Skeletal muscle tissue (tissue), 4 donors: ENCODE data around the gene LRRFIP1. TPM values are rescaled to one million over a fixed set of nuclear protein-coding genes. Genes with fewer than 3 reads are reported as not detected.

Source experiments
- H3K27ac ChIP-seq: one replicate; pipeline ENCODE4 v1.7.0; 2013; ENCODE audit warnings: mild to moderate bottlenecking, low read depth, low read length, inconsistent platforms
- H3K27me3 ChIP-seq, 3 donors: one replicate each; pipeline ENCODE4 v1.7.0; 2013; ENCODE audit warnings: low read length in 3 of 3; ENCODE audit not compliant: control insufficient read depth in 3 of 3, insufficient read depth in 3 of 3
- H3K36me3 ChIP-seq, 3 donors: one replicate each; pipeline ENCODE4 v1.7.0; 2013; ENCODE audit warnings: low read length in 3 of 3; ENCODE audit not compliant: control insufficient read depth in 3 of 3, insufficient read depth in 3 of 3
- H3K4me1 ChIP-seq, 3 donors: one replicate each; pipeline ENCODE4 v1.7.0; 2013; ENCODE audit warnings: low read length in 3 of 3, mild to moderate bottlenecking in 3 of 3; ENCODE audit not compliant: control insufficient read depth in 3 of 3, insufficient read depth in 3 of 3
- H3K4me3 ChIP-seq, 3 donors: one replicate each; pipeline ENCODE4 v1.7.0; 2013; ENCODE audit warnings: low read length in 3 of 3
- H3K9ac ChIP-seq, 3 donors: one replicate each; pipeline ENCODE4 v1.7.0; 2013; ENCODE audit warnings: low read length in 3 of 3, mild to moderate bottlenecking in 3 of 3, moderate library complexity in 2 of 3, low read depth in 1 of 3
- H3K9me3 ChIP-seq, 3 donors: one replicate each; pipeline ENCODE4 v1.7.0; 2013; ENCODE audit warnings: low read length in 3 of 3; ENCODE audit not compliant: control insufficient read depth in 3 of 3
- total RNA-seq: library from RNA; depleted of rRNA; stranded (reverse); fragments of >200 nt; gene quantifications from one replicate; pipeline ENCODE4 v1.2.3, GENCODE V29; 2014
- donor health status: Osteomylitis.

LRRFIP1 gene
- total RNA-seq, 1 donor from 2014 or later: 65.8 TPM

- no peak overlapping the region for H3K27ac ChIP-seq
Measured at GRCh38 chr2:237725661-237726060, 98.3 kb downstream of the LRRFIP1 start.

GRCh38 chr2:237726401-237726830, 99.0 kb downstream of the LRRFIP1 start:
- Histone ChIP-seq H3K4me3 (peak overlapping the region in 1 of 3 donors; percentile 20), H3K4me1 (peaks cover 45 to 54% (median 49%) of the 10 kb centered on the region in 3 donors), H3K9me3 (no peaks in the 10 kb centered on the region), H3K36me3 (peaks cover 0 to 13% (median 10%) of the 10 kb centered on the region in 3 donors), H3K27ac (peak overlapping the region; percentile 5), H3K27me3 (no peaks in the 10 kb centered on the region), H3K9ac (no peak overlapping the region)

More at GRCh38 chr2:237725661-237726060, 98.3 kb downstream of the LRRFIP1 start:
- H3K9me3 ChIP-seq: no peaks in the 10 kb centered on the region
- peaks cover 0 to 13% (median 12%) of the 10 kb centered on the region in 3 donors for H3K36me3 ChIP-seq
- H3K27me3 ChIP-seq: no peaks in the 10 kb centered on the region
- no peak overlapping the region for H3K9ac ChIP-seq
- H3K4me1 ChIP-seq: peaks cover 48 to 54% (median 49%) of the 10 kb centered on the region in 3 donors
- H3K4me3 ChIP-seq: no peak overlapping the region

- no peak overlapping the region for H3K27ac ChIP-seq
- no peaks in the 10 kb centered on the region for H3K27me3 ChIP-seq
- peaks cover 44 to 54% (median 50%) of the 10 kb centered on the region in 3 donors for H3K4me1 ChIP-seq
- no peaks in the 10 kb centered on the region for H3K9me3 ChIP-seq
- no peak overlapping the region for H3K4me3 ChIP-seq
- no peak overlapping the region for H3K9ac ChIP-seq
- H3K36me3 ChIP-seq: peaks cover 0 to 13% (median 5%) of the 10 kb centered on the region in 3 donors
Measured at GRCh38 chr2:237727363-237727762, 100.0 kb downstream of the LRRFIP1 start.

- H3K4me1 ChIP-seq: peaks cover 48 to 61% (median 49%) of the 10 kb centered on the region in 3 donors
- peaks cover under 1 to 7% (median 5%) of the 10 kb centered on the region in 3 donors for H3K36me3 ChIP-seq
- H3K9ac ChIP-seq: no peak overlapping the region
- no peak overlapping the region for H3K27ac ChIP-seq
- no peaks in the 10 kb centered on the region for H3K27me3 ChIP-seq
- no peaks in the 10 kb centered on the region for H3K9me3 ChIP-seq
- peak overlapping the region in 1 of 3 donors; percentile 45 for H3K4me3 ChIP-seq
Measured at GRCh38 chr2:237729681-237730475, 102.5 kb downstream of the LRRFIP1 start.

- H3K9me3 ChIP-seq: no peaks in the 10 kb centered on the region
- no peaks in the 10 kb centered on the region for H3K27me3 ChIP-seq
- peak overlapping the region in 1 of 3 donors; percentile 18 for H3K4me3 ChIP-seq
- H3K4me1 ChIP-seq: peaks cover 39 to 50% (median 42%) of the 10 kb centered on the region in 3 donors
- H3K9ac ChIP-seq: peak overlapping the region in 1 of 3 donors; percentile 34
- H3K27ac ChIP-seq: peak overlapping the region; percentile 59
- peaks cover 3 to 11% (median 11%) of the 10 kb centered on the region in 3 donors for H3K36me3 ChIP-seq
Measured at GRCh38 chr2:237731663-237732062, 104.3 kb downstream of the LRRFIP1 start.

GRCh38 chr2:237732070-237732469, 104.7 kb downstream of the LRRFIP1 start:
- peak overlapping the region; percentile 34 to 63 (median 46) for H3K9ac ChIP-seq
- no peak overlapping the region for H3K4me3 ChIP-seq
- H3K9me3 ChIP-seq: no peaks in the 10 kb centered on the region
- H3K36me3 ChIP-seq: peaks cover 3 to 11% (median 11%) of the 10 kb centered on the region in 3 donors
- peaks cover 42 to 53% (median 44%) of the 10 kb centered on the region in 3 donors for H3K4me1 ChIP-seq
- no peaks in the 10 kb centered on the region for H3K27me3 ChIP-seq
- peak overlapping the region; percentile 73 for H3K27ac ChIP-seq

GRCh38 chr2:237732790-237733381, 105.5 kb downstream of the LRRFIP1 start:
- no peaks in the 10 kb centered on the region for H3K27me3 ChIP-seq
- H3K9ac ChIP-seq: peak overlapping the region; percentile 34 to 63 (median 63)
- no peaks in the 10 kb centered on the region for H3K9me3 ChIP-seq
- peak overlapping the region; percentile 73 for H3K27ac ChIP-seq
- peaks cover 46 to 57% (median 52%) of the 10 kb centered on the region in 3 donors for H3K4me1 ChIP-seq
- peak overlapping the region; percentile 2 to 55 (median 31) for H3K4me3 ChIP-seq
- peaks cover 3 to 11% (median 10%) of the 10 kb centered on the region in 3 donors for H3K36me3 ChIP-seq

- Histone ChIP-seq H3K9me3 (no peaks in the 10 kb centered on the region), H3K27ac (peak overlapping the region; percentile 73), H3K4me1 (peaks cover 51 to 66% (median 61%) of the 10 kb centered on the region in 3 donors), H3K9ac (peak overlapping the region in 2 of 3 donors; percentile 0 to 18), H3K27me3 (no peaks in the 10 kb centered on the region), H3K36me3 (peaks cover 3 to 13% (median 11%) of the 10 kb centered on the region in 3 donors), H3K4me3 (peak overlapping the region in 1 of 3 donors; percentile 55)
Measured at GRCh38 chr2:237733677-237734300, 106.4 kb downstream of the LRRFIP1 start.

- H3K4me1 ChIP-seq: peaks cover 63 to 74% (median 71%) of the 10 kb centered on the region in 3 donors
- peaks cover 3 to 13% (median 11%) of the 10 kb centered on the region in 3 donors for H3K36me3 ChIP-seq
- H3K4me3 ChIP-seq: no peak overlapping the region
- no peak overlapping the region for H3K9ac ChIP-seq
- H3K9me3 ChIP-seq: no peaks in the 10 kb centered on the region
- H3K27me3 ChIP-seq: no peaks in the 10 kb centered on the region
- peak overlapping the region; percentile 32 for H3K27ac ChIP-seq
Measured at GRCh38 chr2:237734905-237735623, 107.7 kb downstream of the LRRFIP1 start.
